ENCODE data around the gene FCHSD2. TPM values are rescaled to one million over a fixed set of nuclear protein-coding genes. Genes with fewer than 3 reads are reported as not detected.

Gene FCHSD2
- total RNA-seq, 2 experiments from 2014 or later, result 21.9 to 24.1 TPM

DNA sequence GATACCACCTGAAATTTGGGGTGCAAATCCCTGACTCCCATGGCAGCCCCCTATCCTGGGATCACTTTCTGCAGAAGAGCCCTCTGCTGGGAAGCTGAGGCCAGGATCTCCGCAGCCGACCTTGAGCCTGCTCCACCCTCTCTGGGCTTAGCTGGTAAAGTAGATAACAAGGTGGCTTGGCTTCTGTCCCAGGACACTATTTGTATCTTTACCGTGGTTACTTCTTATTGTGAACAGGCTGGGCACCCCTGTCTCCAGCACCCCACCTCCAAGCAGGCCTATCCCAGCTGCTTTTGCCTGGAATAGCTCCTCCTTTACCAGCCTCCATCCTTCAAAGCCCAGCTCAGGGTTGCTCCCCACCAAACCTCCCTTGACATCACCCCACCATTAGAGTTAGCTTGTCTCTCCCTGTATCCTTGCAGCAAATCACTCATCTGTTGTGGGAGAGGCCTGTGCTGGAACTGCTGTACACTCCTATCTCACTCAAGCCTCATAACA, 40.8 kb upstream of the FCHSD2 start:
- Mint-ChIP-seq H3K27ac (no peak overlapping the region), H3K27me3 (peaks cover 7% of the 10 kb centered on the region), H3K4me3 (no peak overlapping the region), H3K9me3 (no peaks in the 10 kb centered on the region), H3K36me3 (no peaks in the 10 kb centered on the region), H3K4me1 (ENCODE audit: low read depth) (peaks cover 5% of the 10 kb centered on the region)
- DNase-seq, result no peak
- ChIA-PET POLR2A (interaction anchor here (0.5 kb wide), 1 partner anchor 418 kb away, joined by 3 read pairs; no protein-coding TSS in a partner anchor), CTCF (interaction anchor here (1.0 to 8.0 kb wide), 5 partner anchors 20 to 458 kb away, joined by 3 to 138 read pairs (median 3); no protein-coding TSS in a partner anchor)
- intact Hi-C loops (cut with micrococcal nuclease), result no loop called here

DNA sequence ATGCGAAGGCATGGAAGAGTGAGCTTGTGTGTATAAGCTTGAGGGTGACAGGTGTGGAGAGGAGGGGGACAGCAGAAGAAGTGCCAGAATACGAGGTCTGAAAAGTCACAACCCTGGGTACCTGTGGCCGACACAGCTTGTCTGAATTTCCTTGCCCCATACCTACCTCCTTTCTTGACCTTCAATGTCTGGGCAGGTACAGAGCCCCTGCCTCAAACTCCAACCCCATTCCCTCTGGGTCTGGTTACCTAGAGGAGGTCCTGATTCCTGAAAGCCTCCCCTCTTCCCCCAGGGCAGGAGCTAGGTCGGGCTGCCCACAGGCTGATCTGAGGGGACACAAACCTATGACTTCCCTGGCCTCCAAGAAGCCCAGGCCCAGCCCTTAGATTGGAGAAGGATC, 36.6 kb upstream of the FCHSD2 start:
- intact Hi-C loops (cut with micrococcal nuclease), result loop anchor here (1.0 to 2.0 kb wide), 4 partner anchors 38 to 453 kb away; no protein-coding TSS in a partner anchor
- ChIA-PET POLR2A (no interaction called here), CTCF (interaction anchor here (0.7 to 8.0 kb wide), 23 partner anchors 9 to 589 kb away, joined by 3 to 138 read pairs (median 6); partner anchors contain the start of gene FCHSD2)
- Mint-ChIP-seq H3K36me3 (no peaks in the 10 kb centered on the region), H3K4me1 (ENCODE audit: low read depth) (no peaks in the 10 kb centered on the region), H3K27me3 (peaks cover 2% of the 10 kb centered on the region), H3K9me3 (no peaks in the 10 kb centered on the region), H3K4me3 (no peak overlapping the region), H3K27ac (no peak overlapping the region)
- DNase-seq, result no peak

DNA sequence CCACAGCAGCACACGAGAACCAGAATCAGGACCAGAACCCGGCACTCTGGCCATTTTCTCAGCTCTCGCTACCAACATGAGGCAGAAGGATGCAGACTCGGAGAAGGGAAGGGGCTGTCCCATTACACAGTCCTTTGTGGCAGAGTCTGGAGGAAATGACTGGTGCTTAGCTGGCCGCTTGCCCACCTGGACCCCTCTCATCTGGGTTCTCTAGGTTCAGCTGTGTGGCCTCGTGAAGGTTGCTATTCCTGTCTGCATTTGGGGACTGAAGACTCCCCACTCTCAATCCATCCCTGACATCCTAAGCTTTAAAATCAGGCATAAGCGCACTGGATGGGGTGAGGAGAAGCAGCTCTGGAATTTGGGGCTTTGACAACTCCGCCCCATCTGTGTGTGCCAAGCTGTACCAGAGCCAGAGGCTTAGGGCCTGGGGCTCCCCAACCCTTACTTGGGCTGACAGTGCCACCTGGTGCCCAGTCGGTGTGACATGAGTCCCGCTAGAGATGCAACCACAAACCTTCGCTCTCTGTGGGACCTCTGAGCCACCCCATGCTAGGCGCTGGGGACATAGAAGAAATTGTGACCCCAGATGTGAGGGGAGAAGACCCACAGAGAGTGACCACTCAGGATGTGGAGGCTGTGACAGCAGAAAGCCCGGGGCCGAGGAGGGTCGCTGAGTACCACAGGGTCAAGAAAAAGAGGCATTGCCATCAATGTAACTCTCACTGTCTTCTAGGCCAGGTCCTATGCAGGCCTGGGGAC, 35.8 kb upstream of the FCHSD2 start:
- no peaks in the 10 kb centered on the region for H3K4me1 Mint-ChIP-seq (ENCODE audit: low read depth)

GRCh38 chr11:73177380-73177777, 35.3 kb upstream of the FCHSD2 start:
- Mint-ChIP-seq H3K4me3 (no peak overlapping the region), H3K9me3 (no peaks in the 10 kb centered on the region), H3K36me3 (no peaks in the 10 kb centered on the region), H3K4me1 (ENCODE audit: low read depth) (no peaks in the 10 kb centered on the region), H3K27ac (no peak overlapping the region), H3K27me3 (peaks cover 2% of the 10 kb centered on the region)
- ChIA-PET CTCF (interaction anchor here (0.5 to 8.0 kb wide), 39 partner anchors 8 to 588 kb away, joined by 3 to 138 read pairs (median 5); partner anchors contain the start of genes FCHSD2 and STARD10), POLR2A (no interaction called here)
- intact Hi-C loops (cut with micrococcal nuclease), result no loop called here
- no peak for DNase-seq

More for the DNA sequence above, 35.8 kb upstream of the FCHSD2 start:
- Mint-ChIP-seq H3K27ac (no peak overlapping the region), H3K9me3 (no peaks in the 10 kb centered on the region), H3K36me3 (no peaks in the 10 kb centered on the region), H3K27me3 (peaks cover 2% of the 10 kb centered on the region), H3K4me3 (no peak overlapping the region)
- intact Hi-C loops (cut with micrococcal nuclease), result loop anchor here (1.0 to 2.0 kb wide), 4 partner anchors 37 to 453 kb away; no protein-coding TSS in a partner anchor
- POLR2A ChIA-PET, result no interaction called here
- CTCF ChIA-PET, result interaction anchor here (0.5 to 8.0 kb wide), 45 partner anchors 9 to 589 kb away, joined by 3 to 138 read pairs (median 5); partner anchors contain the start of genes FCHSD2 and STARD10
- DNase-seq, result peak; percentile 86

- CTCF ChIA-PET, result interaction anchor here (0.6 to 8.0 kb wide), 20 partner anchors 10 to 492 kb away, joined by 3 to 138 read pairs (median 9); partner anchors contain the start of gene FCHSD2
- POLR2A ChIA-PET, result no interaction called here
- Mint-ChIP-seq H3K27me3 (peaks cover 2% of the 10 kb centered on the region), H3K4me1 (ENCODE audit: low read depth) (no peaks in the 10 kb centered on the region), H3K4me3 (no peak overlapping the region), H3K27ac (no peak overlapping the region), H3K36me3 (no peaks in the 10 kb centered on the region), H3K9me3 (no peaks in the 10 kb centered on the region)
- DNase-seq, result no peak
- intact Hi-C loops (cut with micrococcal nuclease), result no loop called here
Measured at GRCh38 chr11:73176874-73177155, 34.7 kb upstream of the FCHSD2 start.

- DNase-seq, result no peak
- POLR2A ChIA-PET, result interaction anchor here (0.5 to 0.7 kb wide), 2 partner anchors 34 to 85 kb away, joined by 3 read pairs; no protein-coding TSS in a partner anchor
- no peaks in the 10 kb centered on the region for H3K4me1 Mint-ChIP-seq (ENCODE audit: low read depth)
- no peaks in the 10 kb centered on the region for H3K36me3 Mint-ChIP-seq
- H3K4me3 Mint-ChIP-seq, result no peak overlapping the region
- intact Hi-C loops (cut with micrococcal nuclease), result no loop called here
- CTCF ChIA-PET, result interaction anchor here (0.6 to 8.0 kb wide), 15 partner anchors 11 to 492 kb away, joined by 3 to 138 read pairs (median 8); partner anchors contain the start of gene FCHSD2
- H3K27ac Mint-ChIP-seq, result peak overlapping the region; percentile 56
- no peaks in the 10 kb centered on the region for H3K9me3 Mint-ChIP-seq
- H3K27me3 Mint-ChIP-seq, result peaks cover 2% of the 10 kb centered on the region
Measured at GRCh38 chr11:73176145-73176873, 34.2 kb upstream of the FCHSD2 start.

- Mint-ChIP-seq H3K36me3 (no peaks in the 10 kb centered on the region), H3K9me3 (no peaks in the 10 kb centered on the region), H3K27ac (no peak overlapping the region), H3K4me3 (no peak overlapping the region), H3K27me3 (peaks cover 2% of the 10 kb centered on the region), H3K4me1 (ENCODE audit: low read depth) (no peaks in the 10 kb centered on the region)
- no peak for DNase-seq
- ChIA-PET POLR2A (interaction anchor here (0.7 kb wide), 1 partner anchor 33 kb away, joined by 3 read pairs; no protein-coding TSS in a partner anchor), CTCF (interaction anchor here (0.6 to 8.0 kb wide), 7 partner anchors 12 to 450 kb away, joined by 3 to 138 read pairs (median 11); no protein-coding TSS in a partner anchor)
- intact Hi-C loops (cut with micrococcal nuclease), result no loop called here
Measured at GRCh38 chr11:73175551-73176144, 33.5 kb upstream of the FCHSD2 start.

GRCh38 chr11:73174495-73174791, 32.3 kb upstream of the FCHSD2 start:
- intact Hi-C loops (cut with micrococcal nuclease), result no loop called here
- H3K4me3 Mint-ChIP-seq, result no peak overlapping the region
- DNase-seq, result no peak
- no peak overlapping the region for H3K27ac Mint-ChIP-seq
- H3K4me1 Mint-ChIP-seq (ENCODE audit: low read depth), result no peaks in the 10 kb centered on the region
- no peaks in the 10 kb centered on the region for H3K27me3 Mint-ChIP-seq
- no peaks in the 10 kb centered on the region for H3K36me3 Mint-ChIP-seq
- H3K9me3 Mint-ChIP-seq, result no peaks in the 10 kb centered on the region
- CTCF ChIA-PET, result no interaction called here
- POLR2A ChIA-PET, result no interaction called here

GRCh38 chr11:73173755-73174494, 31.8 kb upstream of the FCHSD2 start:
- no peak for DNase-seq
- ChIA-PET POLR2A (no interaction called here), CTCF (no interaction called here)
- Mint-ChIP-seq H3K27me3 (no peaks in the 10 kb centered on the region), H3K36me3 (no peaks in the 10 kb centered on the region), H3K27ac (no peak overlapping the region), H3K9me3 (no peaks in the 10 kb centered on the region), H3K4me3 (no peak overlapping the region), H3K4me1 (ENCODE audit: low read depth) (no peaks in the 10 kb centered on the region)
- intact Hi-C loops (cut with micrococcal nuclease), result no loop called here

DNA sequence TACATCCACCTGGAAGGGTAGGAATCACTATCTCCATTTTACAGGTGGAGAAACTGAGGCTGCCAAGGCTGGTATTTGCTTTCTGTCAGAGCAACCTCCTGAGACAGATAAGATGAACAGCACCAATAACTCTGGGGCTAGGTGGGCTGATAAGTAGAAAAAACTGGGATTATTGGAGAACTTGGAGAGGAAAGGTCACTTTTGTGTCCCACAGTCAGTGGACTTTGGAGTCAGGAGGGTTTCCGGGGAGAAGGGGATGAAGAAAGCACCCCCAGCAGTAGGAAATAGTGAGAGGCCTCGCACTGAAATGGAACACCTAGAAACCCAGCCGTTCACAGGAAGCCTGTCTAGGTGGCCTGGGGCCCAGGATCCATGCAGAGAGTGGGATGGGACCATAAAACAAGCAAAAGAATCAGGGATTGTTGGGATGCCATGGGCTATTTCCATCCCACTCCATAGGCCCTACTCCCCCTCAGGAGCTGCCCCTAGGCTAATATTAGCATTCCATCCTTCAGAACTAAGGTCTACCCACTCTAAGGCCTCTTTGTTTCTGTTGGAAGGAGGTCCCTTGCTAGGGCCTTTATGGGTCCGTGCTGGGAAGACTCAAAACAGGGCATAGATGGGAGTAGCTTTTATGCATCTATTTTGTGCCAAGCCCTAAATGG, 31.0 kb upstream of the FCHSD2 start:
- Mint-ChIP-seq H3K27ac (no peak overlapping the region), H3K27me3 (no peaks in the 10 kb centered on the region), H3K9me3 (no peaks in the 10 kb centered on the region), H3K4me3 (no peak overlapping the region), H3K36me3 (no peaks in the 10 kb centered on the region), H3K4me1 (ENCODE audit: low read depth) (no peaks in the 10 kb centered on the region)
- POLR2A ChIA-PET, result no interaction called here
- intact Hi-C loops (cut with micrococcal nuclease), result no loop called here
- CTCF ChIA-PET, result no interaction called here
- DNase-seq, result no peak

DNA sequence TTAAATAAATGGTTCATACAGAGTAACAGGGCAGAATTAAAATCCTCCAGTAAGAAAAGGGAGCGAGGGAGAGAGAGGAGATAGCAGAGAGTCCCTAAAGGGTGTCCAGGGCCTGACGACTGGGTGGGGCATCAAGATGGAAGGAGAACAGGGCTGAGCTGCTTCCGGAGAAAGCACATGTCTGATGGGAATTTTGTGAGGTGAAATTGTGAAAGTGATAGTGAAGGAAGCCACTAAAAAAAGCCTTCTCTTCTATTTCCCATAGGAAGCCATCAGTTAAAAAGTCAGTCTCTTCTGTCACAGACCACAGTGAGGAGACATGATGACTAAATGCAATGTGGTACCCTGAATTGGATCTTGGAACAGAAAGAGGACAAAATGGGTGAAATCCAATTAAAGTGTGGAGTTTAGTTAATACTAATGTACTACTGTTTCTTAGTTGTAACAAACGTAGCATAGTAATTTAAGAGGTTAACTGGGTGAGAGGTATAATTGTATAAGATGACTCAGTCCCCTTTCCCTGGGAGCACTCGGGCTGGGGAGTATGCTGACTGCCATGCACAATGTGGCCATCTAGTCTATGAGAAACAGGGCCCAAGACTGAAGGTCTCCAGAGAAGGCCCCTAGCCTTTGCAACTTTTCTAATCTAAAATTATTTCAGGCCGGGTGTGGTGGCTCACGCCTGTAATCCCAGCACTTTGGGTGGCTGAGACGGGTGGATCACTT, 29.5 kb upstream of the FCHSD2 start:
- Mint-ChIP-seq H3K36me3 (no peaks in the 10 kb centered on the region), H3K27me3 (peaks cover 1% of the 10 kb centered on the region), H3K4me1 (ENCODE audit: low read depth) (no peaks in the 10 kb centered on the region), H3K9me3 (no peaks in the 10 kb centered on the region), H3K27ac (no peak overlapping the region), H3K4me3 (no peak overlapping the region)
- intact Hi-C loops (cut with micrococcal nuclease), result no loop called here
- ChIA-PET POLR2A (no interaction called here), CTCF (no interaction called here)
- no peak for DNase-seq

All from activated CD4-positive, alpha-beta memory T cell treated with anti-CD3 and anti-CD28 coated beads for 36 hours (primary cell).